PC-3 (cell line): ENCODE data around the gene RNF222. TPM values are rescaled to one million over a fixed set of nuclear protein-coding genes. Genes with fewer than 3 reads are reported as not detected.

Experiments used
- ATAC-seq: fragments of 200-7000 bp; cut with Tn5 transposase; 2 replicates; pipeline ENCODE4 v1.9.1; 2020; ENCODE audit warnings: mild to moderate bottlenecking, moderate library complexity
- BruUV-seq: library from RNA; stranded (reverse); fragments of 400-500 nt; replicated peaks from 2 replicates; lab custom pipeline; 2021; lab: Mats Ljungman, UMichigan
- CTCF ChIA-PET: fragments of 300-600 bp; sonication (Branson Sonifier 250); formaldehyde crosslinking; loops from one replicate; lab custom pipeline; 2022; ENCODE audit warnings: antibody characterized with exemption; lab: Charles Lee
- POLR2A ChIA-PET: fragments of 300-600 bp; sonication (Branson Sonifier 250); formaldehyde crosslinking; loops from one replicate; lab custom pipeline; 2022; ENCODE audit warnings: antibody characterized with exemption; ENCODE audit not compliant: unreplicated experiment; lab: Charles Lee
- DNase-seq: peaks from one replicate; pipeline ENCODE4 v3.0.0-alpha.2; 2015
- H2AFZ ChIP-seq: fragments of 300-600 bp; sonication (generic); 2 replicates; pipeline ENCODE4 v1.6.0; 2016; ENCODE audit warnings: antibody characterized with exemption, low read length
- H3F3A ChIP-seq: fragments of 300-600 bp; sonication (generic); one replicate; pipeline ENCODE4 v1.6.0; 2017; ENCODE audit warnings: antibody characterized with exemption, low read length, control low read depth, mild to moderate bottlenecking; ENCODE audit not compliant: unreplicated experiment
- H3K27ac ChIP-seq: fragments of 300-600 bp; sonication (generic); 2 replicates; pipeline ENCODE4 v1.5.1; 2016; ENCODE audit warnings: mild to moderate bottlenecking, low read length
- H3K27me3 ChIP-seq: fragments of 300-600 bp; sonication (generic); 2 replicates; pipeline ENCODE4 v1.6.1; 2016; ENCODE audit warnings: low read length, mixed read lengths
- H3K36me3 ChIP-seq: fragments of 300-600 bp; sonication (generic); 2 replicates; pipeline ENCODE4 v1.6.1; 2016; ENCODE audit warnings: low read depth, mixed run types, low read length, mixed read lengths
- H3K4me1 ChIP-seq: fragments of 300-600 bp; sonication (generic); 2 replicates; pipeline ENCODE4 v1.5.1; 2016; ENCODE audit warnings: low read length; ENCODE audit not compliant: insufficient read depth
- H3K4me2 ChIP-seq: fragments of 300-600 bp; sonication (generic); 2 replicates; pipeline ENCODE4 v1.6.0; 2016; ENCODE audit warnings: low read length
- H3K4me3 ChIP-seq: fragments of 300-600 bp; sonication (generic); 2 replicates; pipeline ENCODE4 v1.5.1; 2016; ENCODE audit warnings: mild to moderate bottlenecking, low read length, mixed read lengths
- H3K79me2 ChIP-seq: fragments of 300-600 bp; sonication (generic); 2 replicates; pipeline ENCODE4 v1.6.1; 2017; ENCODE audit warnings: low read length, mixed read lengths
- H3K9ac ChIP-seq: fragments of 300-600 bp; sonication (generic); 2 replicates; pipeline ENCODE4 v1.6.0; 2016; ENCODE audit warnings: mild to moderate bottlenecking, low read length
- H3K9me2 ChIP-seq: fragments of 300-600 bp; sonication (generic); replicated peaks from 2 replicates; pipeline ENCODE4 v1.6.1; 2016; ENCODE audit warnings: mixed run types, low read length, mixed read lengths
- H3K9me3 ChIP-seq: fragments of 300-600 bp; sonication (generic); 2 replicates; pipeline ENCODE4 v1.6.1; 2016; ENCODE audit warnings: low read length, mixed read lengths
- H4K20me1 ChIP-seq: fragments of 300-600 bp; sonication (generic); 2 replicates; pipeline ENCODE4 v1.6.1; 2016; ENCODE audit warnings: low read length, mixed read lengths
- CTCF ChIP-seq: fragments of 300-600 bp; sonication (generic); conservative IDR thresholded peaks from 2 replicates; pipeline ENCODE4 v1.5.1; 2017; ENCODE audit warnings: antibody characterized with exemption, low read depth, mild to moderate bottlenecking, low read length
- EZH2 ChIP-seq: fragments of 300-600 bp; sonication (generic); IDR thresholded peaks from one replicate; pipeline ENCODE4 v1.6.1; 2017; ENCODE audit warnings: antibody characterized with exemption, mild to moderate bottlenecking, low read length; ENCODE audit not compliant: unreplicated experiment
- EZH2phosphoT487 ChIP-seq: fragments of 300-600 bp; sonication (generic); IDR thresholded peaks from 2 replicates; pipeline ENCODE4 v1.6.1; 2018; ENCODE audit warnings: mild to moderate bottlenecking, antibody characterized with exemption, low read length, borderline replicate concordance
- intact Hi-C: fragments of 100-400 bp; cut with micrococcal nuclease; formaldehyde crosslinking; loops from 2 replicates; pipeline ENCODE4 v1.9.0; 2023
- total RNA-seq: library from RNA; depleted of rRNA; stranded (reverse); fragments of >200 nt; gene quantifications from 2 replicates; pipeline ENCODE4 v1.2.3, GENCODE V29; 2014

Gene RNF222
- total RNA-seq, 1 experiment from 2014 or later: 0.07 TPM

- TF ChIP-seq EZH2phosphoT487 (no peak), CTCF (no peak), EZH2 (no peak)
- DNase-seq (peak; percentile 16), ATAC-seq (no peak)
- Histone ChIP-seq H3K27ac (no peak overlapping the region), H3K9ac (no peak overlapping the region), H2AFZ (no peak overlapping the region), H4K20me1 (no peaks in the 10 kb centered on the region), H3K4me2 (no peak overlapping the region), H3K36me3 (no peaks in the 10 kb centered on the region), H3K9me2 (no peaks in the 10 kb centered on the region), H3K9me3 (no peaks in the 10 kb centered on the region), H3K79me2 (no peaks in the 10 kb centered on the region), H3K27me3 (no peaks in the 10 kb centered on the region), H3F3A (no peaks in the 10 kb centered on the region), H3K4me1 (peaks cover 11% of the 10 kb centered on the region), H3K4me3 (no peak overlapping the region)
- intact Hi-C loops: no loop called here
- no TSS peak for BruUV-seq
- ChIA-PET CTCF (no interaction called here), POLR2A (interaction anchor here (0.6 kb wide), 1 partner anchor 8 kb away, joined by 3 read pairs; no protein-coding TSS in a partner anchor)
These were observed 5.9 kb downstream of the RNF222 start for GRCh38 chr17:8391711-8392110.

GRCh38 chr17:8387914-8388651, 9.5 kb downstream of the RNF222 start:
- H3K4me1 ChIP-seq: peaks cover 13% of the 10 kb centered on the region
- H3K4me2 ChIP-seq: no peak overlapping the region
- H3K27ac ChIP-seq: no peak overlapping the region
- H3K9me3 ChIP-seq: no peaks in the 10 kb centered on the region
- no peaks in the 10 kb centered on the region for H3K9me2 ChIP-seq
- no peak overlapping the region for H2AFZ ChIP-seq
- TF ChIP-seq EZH2phosphoT487 (no peak), CTCF (no peak)
- ChIA-PET POLR2A (no interaction called here), CTCF (no interaction called here)
- no peaks in the 10 kb centered on the region; the same call in 1 of the 2 replicates for H3K36me3 ChIP-seq
- H3K9ac ChIP-seq: no peak overlapping the region
- no TSS peak for BruUV-seq
- no peaks in the 10 kb centered on the region for H4K20me1 ChIP-seq
- no peak overlapping the region for H3K4me3 ChIP-seq
- H3K79me2 ChIP-seq: peaks cover 7% of the 10 kb centered on the region; the same call in 1 of the 2 replicates
- no peaks in the 10 kb centered on the region for H3F3A ChIP-seq
- ATAC-seq (no peak), DNase-seq (no peak)
- intact Hi-C loops: no loop called here
- no peaks in the 10 kb centered on the region for H3K27me3 ChIP-seq

GRCh38 chr17:8386841-8387240, 10.8 kb downstream of the RNF222 start:
- no peak for DNase-seq
- Histone ChIP-seq H3F3A (no peaks in the 10 kb centered on the region), H3K4me3 (no peak overlapping the region), H4K20me1 (peaks cover 7% of the 10 kb centered on the region), H3K9me3 (no peaks in the 10 kb centered on the region), H3K9ac (no peak overlapping the region), H3K27me3 (no peaks in the 10 kb centered on the region), H3K4me2 (no peak overlapping the region), H3K36me3 (peaks cover 6% of the 10 kb centered on the region), H3K4me1 (peaks cover 13% of the 10 kb centered on the region), H2AFZ (no peak overlapping the region), H3K27ac (no peak overlapping the region), H3K79me2 (peaks cover 19% of the 10 kb centered on the region), H3K9me2 (no peaks in the 10 kb centered on the region)
- CTCF ChIA-PET: no interaction called here
- BruUV-seq: no TSS peak
- TF ChIP-seq CTCF (no peak), EZH2 (no peak), EZH2phosphoT487 (no peak)
- ATAC-seq: no peak
- POLR2A ChIA-PET: no interaction called here
- intact Hi-C loops: no loop called here
